ENCODE results near the gene PLEKHM1. TPM values are rescaled to one million over a fixed set of nuclear protein-coding genes. Genes with fewer than 3 reads are reported as not detected.
"Not testable (repeated sequence)": the region's sequence is repeated elsewhere in the genome, so short reads cannot be mapped to it uniquely, and the experiment has no call there.

PLEKHM1 gene
- total RNA-seq, 2 donors from 2014 or later, result 87.6 to 97.0 TPM

DNA sequence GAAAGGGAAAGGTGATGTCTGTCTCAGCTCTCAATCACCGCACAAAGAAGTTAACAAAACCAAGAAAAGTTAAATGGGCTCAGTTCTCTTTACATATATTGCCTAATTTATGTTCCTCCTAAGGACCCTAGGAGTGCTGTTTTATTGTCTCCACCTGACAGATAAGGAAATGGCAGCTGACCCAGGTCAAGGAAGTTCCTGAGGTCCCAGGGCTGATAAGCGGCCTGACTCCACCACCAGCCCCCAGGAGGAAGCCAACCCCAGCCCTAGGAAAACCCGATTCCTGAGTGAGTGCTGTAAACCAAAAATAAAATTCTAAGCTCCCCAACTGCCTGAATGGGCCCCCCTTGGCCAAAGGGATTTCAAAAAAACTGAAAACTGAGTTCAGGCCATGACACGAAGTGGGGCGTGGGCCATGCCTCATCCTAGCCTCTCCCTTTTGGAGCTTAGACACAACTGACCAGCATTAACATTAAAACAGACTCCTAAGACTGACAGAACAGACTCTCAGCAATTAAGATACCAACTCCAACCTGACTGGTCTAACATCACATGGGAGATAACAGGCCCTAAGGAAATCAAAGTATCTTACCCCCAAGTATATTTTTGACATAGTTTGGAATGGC is 6.8 kb downstream of the PLEKHM1 start:
- H3K9me3 ChIP-seq (ENCODE audit: control insufficient read depth, low read length, poor library complexity, severe bottlenecking); H3K36me3 Mint-ChIP-seq (ENCODE audit: low read depth); ATAC-seq; H3K27me3 Mint-ChIP-seq; H3K27ac Mint-ChIP-seq; DNase-seq; H3K4me3 Mint-ChIP-seq: not testable (repeated sequence)
- peaks cover 12% of the 10 kb centered on the region for H3K4me1 Mint-ChIP-seq

- ATAC-seq; H3K4me3 Mint-ChIP-seq; H3K9me3 ChIP-seq (ENCODE audit: control insufficient read depth, low read length, poor library complexity, severe bottlenecking); H3K27me3 Mint-ChIP-seq; H3K36me3 Mint-ChIP-seq (ENCODE audit: low read depth); H3K27ac Mint-ChIP-seq; DNase-seq: not testable (repeated sequence)
- H3K4me1 Mint-ChIP-seq, result peaks cover 12% of the 10 kb centered on the region
These were observed 7.3 kb downstream of the PLEKHM1 start for GRCh38 chr17:45483177-45483576.

- H3K27ac Mint-ChIP-seq; H3K27me3 Mint-ChIP-seq; H3K4me3 Mint-ChIP-seq; H3K36me3 Mint-ChIP-seq (ENCODE audit: low read depth); ATAC-seq; H3K9me3 ChIP-seq (ENCODE audit: control insufficient read depth, low read length, poor library complexity, severe bottlenecking); DNase-seq: not testable (repeated sequence)
- peaks cover 11% of the 10 kb centered on the region for H3K4me1 Mint-ChIP-seq
These were observed 8.2 kb downstream of the PLEKHM1 start for GRCh38 chr17:45482317-45482716.

DNA sequence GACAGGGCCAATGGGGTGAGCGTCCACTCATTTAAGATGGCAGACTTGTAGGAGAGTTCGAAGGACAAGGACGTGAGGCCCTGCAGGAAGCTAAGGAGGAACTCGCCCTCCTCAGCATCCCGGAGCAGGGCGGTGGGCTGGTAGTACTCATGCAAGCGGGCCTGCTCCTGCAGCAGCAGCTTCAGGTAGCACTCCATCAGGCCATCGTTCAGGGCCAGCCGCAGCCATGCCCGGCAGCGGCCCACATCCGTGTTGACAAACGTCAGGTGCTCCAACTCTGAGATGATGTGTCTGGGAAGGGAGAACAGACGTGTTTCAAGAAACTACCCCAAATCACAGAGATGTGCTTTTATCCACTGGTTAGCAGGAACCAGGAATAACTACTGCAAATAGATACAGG is 15.1 kb downstream of the PLEKHM1 start:
- H3K27me3 Mint-ChIP-seq; ATAC-seq; H3K9me3 ChIP-seq (ENCODE audit: control insufficient read depth, low read length, poor library complexity, severe bottlenecking); DNase-seq; H3K4me3 Mint-ChIP-seq; H3K27ac Mint-ChIP-seq; H3K4me1 Mint-ChIP-seq; H3K36me3 Mint-ChIP-seq (ENCODE audit: low read depth): not testable (repeated sequence)

- not testable (repeated sequence) for H3K4me3 Mint-ChIP-seq; ATAC-seq; H3K27ac Mint-ChIP-seq; H3K4me1 Mint-ChIP-seq; DNase-seq; H3K9me3 ChIP-seq (ENCODE audit: control insufficient read depth, low read length, poor library complexity, severe bottlenecking); H3K27me3 Mint-ChIP-seq; H3K36me3 Mint-ChIP-seq (ENCODE audit: low read depth)
These were observed 18.3 kb downstream of the PLEKHM1 start for GRCh38 chr17:45472249-45472648.

- H3K36me3 Mint-ChIP-seq (ENCODE audit: low read depth); ATAC-seq; H3K9me3 ChIP-seq (ENCODE audit: control insufficient read depth, low read length, poor library complexity, severe bottlenecking); H3K27ac Mint-ChIP-seq; DNase-seq; H3K4me1 Mint-ChIP-seq; H3K4me3 Mint-ChIP-seq; H3K27me3 Mint-ChIP-seq: not testable (repeated sequence)
These were observed 21.3 kb downstream of the PLEKHM1 start for GRCh38 chr17:45469204-45469563.

DNA sequence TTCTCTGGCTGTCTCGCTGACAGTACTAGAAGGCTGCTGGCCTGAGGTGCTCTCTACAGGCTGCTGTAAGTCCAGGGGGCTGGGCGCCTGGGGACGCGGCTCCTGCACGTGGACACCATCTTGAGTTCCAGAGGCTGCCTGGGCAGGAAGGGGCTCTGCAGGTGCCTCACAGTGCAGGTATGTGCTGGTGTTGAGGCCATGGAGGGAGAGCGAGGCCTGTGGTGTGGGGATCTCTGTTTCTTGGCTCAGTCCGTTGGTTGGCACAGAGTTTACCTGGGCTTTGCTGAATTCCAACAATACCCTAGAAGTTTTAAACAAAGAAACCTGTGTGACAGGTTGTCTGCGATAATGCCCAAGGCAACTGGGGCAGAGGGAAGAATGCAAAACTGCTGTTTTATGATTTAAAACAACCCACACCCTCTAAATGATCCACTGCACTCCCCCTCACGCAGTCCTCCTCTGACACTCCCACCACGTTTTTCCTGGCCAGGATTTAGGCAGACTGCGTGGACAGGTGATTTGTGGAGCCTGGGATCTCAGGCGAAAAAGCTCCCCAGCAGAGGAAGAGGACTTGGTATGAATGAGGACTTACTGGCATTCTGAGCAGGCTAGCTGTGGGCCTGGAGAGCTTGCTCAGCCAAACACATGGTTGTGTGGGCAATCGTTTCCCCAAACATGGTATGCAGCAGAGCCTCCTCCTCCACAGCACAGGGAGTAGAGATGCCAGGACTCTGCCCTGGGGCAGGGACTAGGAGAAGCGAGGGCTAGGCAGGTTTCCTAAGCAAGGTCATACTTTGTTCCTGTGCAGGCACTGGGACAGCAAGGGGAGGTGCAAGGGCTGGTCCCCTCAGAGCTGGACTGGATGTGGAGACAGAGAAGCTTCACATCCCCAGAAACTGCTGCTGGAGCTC is 22.0 kb downstream of the PLEKHM1 start:
- H3K36me3 Mint-ChIP-seq (ENCODE audit: low read depth); H3K4me1 Mint-ChIP-seq; DNase-seq; H3K27me3 Mint-ChIP-seq; ATAC-seq; H3K9me3 ChIP-seq (ENCODE audit: control insufficient read depth, low read length, poor library complexity, severe bottlenecking); H3K27ac Mint-ChIP-seq; H3K4me3 Mint-ChIP-seq: not testable (repeated sequence)

DNA sequence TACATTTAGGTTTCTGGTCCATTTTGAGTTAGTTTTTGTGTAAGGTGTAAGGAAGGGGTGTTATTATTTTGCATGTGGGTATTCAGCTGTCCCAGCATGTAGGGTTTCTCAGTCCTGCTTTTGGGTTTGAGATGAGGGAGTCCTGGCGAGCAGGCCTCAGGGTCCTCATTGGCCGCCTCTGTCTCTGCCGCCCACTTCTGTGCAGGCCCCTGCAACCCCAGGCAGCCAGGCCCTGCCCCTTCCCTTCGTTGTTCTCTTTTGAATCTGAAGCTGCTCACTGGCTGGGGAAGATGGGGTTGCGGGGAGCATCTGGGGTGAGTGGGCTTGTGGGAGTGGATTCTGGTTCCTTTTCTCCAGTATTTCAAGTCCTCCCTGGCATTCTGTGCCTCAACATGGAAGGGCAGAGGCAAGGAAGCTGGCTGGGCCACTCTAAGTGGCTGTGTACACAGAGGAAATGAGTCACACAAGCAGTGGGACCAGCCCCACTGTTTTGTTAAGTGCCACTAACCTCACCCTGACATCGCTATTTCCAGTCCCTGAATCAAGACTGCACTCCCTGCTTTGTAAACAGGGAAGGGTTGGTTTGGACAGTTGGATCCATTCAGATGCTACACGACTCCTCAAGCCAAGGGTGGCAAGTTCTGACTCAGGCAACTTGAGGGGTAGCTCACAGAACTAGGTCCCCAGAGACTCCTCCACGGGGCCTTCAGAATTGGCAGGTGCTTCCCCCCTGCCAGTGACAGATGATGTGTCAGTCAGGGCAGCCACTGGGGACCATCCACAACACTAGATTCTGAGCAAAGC is 28.8 kb downstream of the PLEKHM1 start:
- H3K27me3 Mint-ChIP-seq; H3K4me3 Mint-ChIP-seq; H3K9me3 ChIP-seq (ENCODE audit: control insufficient read depth, low read length, poor library complexity, severe bottlenecking); H3K36me3 Mint-ChIP-seq (ENCODE audit: low read depth); H3K4me1 Mint-ChIP-seq; DNase-seq: not testable (repeated sequence)
- ATAC-seq, result peak; percentile 79
- peak overlapping the region; percentile 85 for H3K27ac Mint-ChIP-seq

- not testable (repeated sequence) for H3K27ac Mint-ChIP-seq, H3K4me3 Mint-ChIP-seq
These were observed 30.1 kb downstream of the PLEKHM1 start for GRCh38 chr17:45460422-45460821.

DNA sequence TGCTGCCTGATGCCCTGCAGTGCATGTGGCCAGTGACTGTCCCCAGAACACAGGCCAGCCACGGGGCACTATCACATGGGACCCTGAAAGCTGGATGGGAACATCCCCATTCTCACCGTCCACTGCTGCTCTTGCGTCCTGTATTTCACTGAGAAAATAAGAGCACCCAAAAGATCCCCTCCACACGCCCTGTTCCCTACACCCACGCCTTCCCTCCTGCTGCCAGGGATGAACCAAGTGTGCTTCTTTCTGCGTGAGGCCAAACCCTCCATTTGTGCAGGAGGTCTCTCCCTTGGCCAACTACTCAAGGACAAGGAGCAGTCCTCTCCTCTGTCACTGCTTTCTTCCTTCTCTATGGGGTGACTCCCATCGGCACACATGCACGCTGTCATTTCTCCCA is 36.2 kb downstream of the PLEKHM1 start:
- not testable (repeated sequence) for H3K4me1 Mint-ChIP-seq; H3K4me3 Mint-ChIP-seq; H3K27me3 Mint-ChIP-seq; H3K27ac Mint-ChIP-seq; H3K9me3 ChIP-seq (ENCODE audit: control insufficient read depth, low read length, poor library complexity, severe bottlenecking); DNase-seq; ATAC-seq; H3K36me3 Mint-ChIP-seq (ENCODE audit: low read depth)

More at GRCh38 chr17:45460422-45460821, 30.1 kb downstream of the PLEKHM1 start:
- H3K36me3 Mint-ChIP-seq (ENCODE audit: low read depth); ATAC-seq; H3K27me3 Mint-ChIP-seq; DNase-seq; H3K9me3 ChIP-seq (ENCODE audit: control insufficient read depth, low read length, poor library complexity, severe bottlenecking); H3K4me1 Mint-ChIP-seq: not testable (repeated sequence)

DNA sequence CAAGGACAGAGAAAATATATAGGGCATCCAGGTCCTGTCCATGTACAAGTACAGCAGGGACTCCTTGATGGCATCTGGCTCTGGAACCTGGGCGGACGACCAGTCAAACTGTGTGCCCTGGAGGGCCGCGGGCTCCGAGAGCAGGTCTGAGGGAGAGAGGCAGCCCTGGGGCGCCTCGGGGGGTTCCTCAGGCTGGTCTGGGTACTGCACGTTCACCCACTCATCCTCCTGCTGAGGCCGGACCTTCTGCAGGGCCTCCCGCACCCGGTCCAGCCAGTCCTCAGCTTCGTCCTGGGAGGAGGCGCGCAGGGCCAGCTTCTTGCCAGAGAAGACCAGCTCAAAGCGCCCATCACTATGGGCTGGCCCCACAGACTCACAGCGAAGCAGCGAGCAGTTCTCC is 36.8 kb downstream of the PLEKHM1 start:
- not testable (repeated sequence) for H3K27me3 Mint-ChIP-seq; H3K27ac Mint-ChIP-seq; H3K4me1 Mint-ChIP-seq; H3K4me3 Mint-ChIP-seq; DNase-seq; H3K9me3 ChIP-seq (ENCODE audit: control insufficient read depth, low read length, poor library complexity, severe bottlenecking); H3K36me3 Mint-ChIP-seq (ENCODE audit: low read depth)
- ATAC-seq, result peak; percentile 30

DNA sequence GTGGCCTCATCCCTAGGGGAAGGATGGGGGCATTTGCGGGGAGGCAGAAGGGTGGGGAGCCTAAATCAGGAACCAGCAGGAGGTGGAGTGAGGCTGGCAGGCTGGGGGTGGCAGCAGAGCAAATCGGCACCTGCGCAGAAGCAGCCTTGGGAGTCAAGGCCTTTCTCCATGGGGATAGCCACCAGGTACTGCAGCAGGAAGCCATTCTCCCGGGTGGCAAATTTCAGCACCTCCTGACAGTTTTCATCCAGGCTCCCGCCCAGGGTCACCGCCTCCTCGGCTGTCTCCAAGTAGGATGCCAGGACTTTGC is 37.3 kb downstream of the PLEKHM1 start:
- not testable (repeated sequence) for H3K4me3 Mint-ChIP-seq; H3K27me3 Mint-ChIP-seq; H3K36me3 Mint-ChIP-seq (ENCODE audit: low read depth)

More for the DNA sequence above, 37.3 kb downstream of the PLEKHM1 start:
- not testable (repeated sequence) for DNase-seq; H3K9me3 ChIP-seq (ENCODE audit: control insufficient read depth, low read length, poor library complexity, severe bottlenecking); H3K4me1 Mint-ChIP-seq; ATAC-seq; H3K27ac Mint-ChIP-seq

All from T-helper 17 cell (primary cell).